GM19239 (cell line): ENCODE measurements around the gene PIM2.
"Not testable (repeated sequence)": the region's sequence is repeated elsewhere in the genome, so short reads cannot be mapped to it uniquely, and the experiment has no call there.

ENCODE experiments used
- DNase-seq: peaks from one replicate; pipeline ENCODE4 v3.0.0; 2011; ENCODE audit warnings: low spot score; ENCODE audit not compliant: insufficient read length
- FAIRE-seq: peaks from 2 replicates; lab custom pipeline; 2011; peaks lifted over from hg19 to GRCh38; lab: Jason Lieb, UNC

The PIM2 gene

DNA sequence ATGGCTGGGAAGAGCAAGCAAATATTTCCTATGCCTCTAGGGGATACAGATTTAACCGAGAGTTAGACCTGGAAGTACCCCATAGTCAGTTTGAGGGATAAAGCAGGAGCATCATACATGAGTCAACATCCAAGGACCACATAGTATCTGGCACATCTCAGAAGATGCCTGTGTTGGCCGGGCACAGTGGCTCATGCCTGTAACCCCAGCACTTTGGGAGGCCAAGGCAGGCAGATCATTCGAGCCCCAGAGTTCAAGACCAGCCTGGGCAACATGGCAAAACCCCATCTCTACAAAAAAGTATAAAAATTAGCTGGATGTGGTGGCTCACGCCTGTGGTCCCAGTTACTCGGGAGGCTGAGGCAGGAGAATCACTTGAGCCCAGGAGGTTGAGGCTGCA is 32.2 kb downstream of the PIM2 start:
- DNase-seq, FAIRE-seq: not testable (repeated sequence)

DNA sequence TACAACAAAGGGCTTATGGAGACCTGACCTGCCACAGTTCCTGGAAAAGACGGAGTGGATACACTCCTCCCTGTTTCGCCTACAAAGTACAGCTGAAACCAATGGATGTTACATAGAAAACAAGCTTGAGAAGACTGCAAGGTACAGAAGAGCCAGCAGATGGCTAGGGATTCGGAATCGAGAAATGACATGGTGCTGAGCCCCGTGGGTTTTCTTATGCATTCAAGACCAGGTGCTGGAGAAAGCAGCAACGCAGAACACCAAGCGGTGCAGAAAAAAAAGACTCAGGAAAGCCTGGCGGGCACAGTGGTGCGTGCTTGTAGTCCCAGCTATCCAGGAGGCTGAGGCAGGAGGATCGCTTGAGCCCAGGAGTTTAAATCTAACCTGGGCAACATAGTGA is 35.1 kb downstream of the PIM2 start:
- DNase-seq (no peak), FAIRE-seq (no peak)

DNA sequence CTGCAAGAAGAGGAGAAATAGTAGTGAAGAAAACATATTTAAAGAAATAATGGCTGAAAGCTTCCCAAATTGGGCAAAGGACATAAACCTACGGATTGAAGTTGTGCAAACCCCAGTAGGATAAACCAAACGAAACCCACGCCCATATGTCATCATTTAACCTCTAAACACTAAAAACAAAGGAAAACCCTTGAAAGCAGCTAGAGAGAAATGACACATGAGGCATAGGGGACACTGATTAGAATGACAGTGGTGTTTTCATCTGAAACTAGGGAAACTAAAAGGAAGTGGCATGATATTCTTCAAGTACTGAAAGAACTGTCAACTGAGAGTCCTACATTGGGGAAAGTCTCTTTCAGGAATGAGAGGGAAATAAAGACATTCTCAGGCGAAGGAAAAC is 41.9 kb downstream of the PIM2 start:
- not testable (repeated sequence) for FAIRE-seq, DNase-seq

DNA sequence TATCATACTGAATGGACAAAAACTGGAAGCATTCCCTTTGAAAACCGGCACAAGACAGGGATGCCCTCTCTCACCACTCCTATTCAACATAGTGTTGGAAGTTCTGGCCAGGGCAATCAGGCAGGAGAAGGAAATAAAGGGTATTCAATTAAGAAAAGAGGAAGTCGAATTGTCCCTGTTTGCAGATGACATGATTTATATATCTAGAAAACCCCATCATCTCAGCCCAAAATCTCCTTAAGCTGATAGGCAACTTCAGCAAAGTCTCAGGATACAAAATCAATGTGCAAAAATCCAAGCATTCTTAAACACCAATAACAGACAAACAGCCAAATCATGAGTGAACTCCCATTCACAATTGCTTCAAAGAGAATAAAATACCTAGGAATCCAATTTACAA is 46.8 kb downstream of the PIM2 start:
- not testable (repeated sequence) for FAIRE-seq, DNase-seq

DNA sequence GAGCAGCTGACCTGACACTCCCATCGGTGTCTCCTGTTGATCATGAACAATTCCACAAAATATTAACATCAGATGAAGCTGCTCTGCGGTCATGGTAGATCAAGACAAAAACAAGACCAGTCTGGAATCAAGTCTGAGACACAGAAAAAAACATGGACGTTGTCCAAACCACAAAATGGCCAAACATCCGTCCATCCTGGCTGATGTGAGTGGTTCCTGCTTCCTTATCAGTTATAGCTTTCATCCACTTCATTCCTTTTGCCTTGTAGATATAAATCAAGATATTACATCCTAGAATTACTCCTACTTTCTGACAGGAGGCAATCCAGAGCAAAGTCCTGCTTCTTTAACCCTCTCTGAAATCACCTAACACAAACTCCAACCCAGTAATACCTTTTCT is 54.6 kb downstream of the PIM2 start:
- FAIRE-seq (no peak), DNase-seq (no peak)
